Activated CD4-positive, alpha-beta T cell treated with anti-CD3 and anti-CD28 coated beads, Interleukin-2, amount 10 ng/mL, durations not matched to agents 7 days and 5 days (primary cell): Measurements from ENCODE around the gene SERPINA4. TPM values are rescaled to one million over a fixed set of nuclear protein-coding genes. Genes with fewer than 3 reads are reported as not detected.

Experiments used
- CTCF ChIA-PET: fragments of 350-600 bp; sonication (Branson Sonifier 250); formaldehyde crosslinking; loops from one replicate; lab custom pipeline; 2021; ENCODE audit warnings: antibody characterized with exemption; lab: Charles Lee
- POLR2A ChIA-PET: fragments of 350-600 bp; sonication (Branson Sonifier 250); formaldehyde crosslinking; loops from one replicate; lab custom pipeline; 2021; ENCODE audit warnings: antibody characterized with exemption; lab: Charles Lee
- DNase-seq: peaks from one replicate; pipeline ENCODE4 v3.0.0-alpha.2; 2020
- H3K27ac Mint-ChIP-seq: one replicate; pipeline ENCODE4 v1.8.0; 2021; ENCODE audit warnings: mild to moderate bottlenecking, moderate library complexity, mixed read lengths
- H3K27me3 Mint-ChIP-seq: one replicate; pipeline ENCODE4 v1.8.0; 2021; ENCODE audit warnings: mixed read lengths
- H3K36me3 Mint-ChIP-seq: one replicate; pipeline ENCODE4 v1.8.0; 2021; ENCODE audit warnings: low read depth, mixed read lengths
- H3K4me1 Mint-ChIP-seq: one replicate; pipeline ENCODE4 v1.8.0; 2021; ENCODE audit warnings: mixed read lengths
- H3K4me3 Mint-ChIP-seq: one replicate; pipeline ENCODE4 v1.8.0; 2021; ENCODE audit warnings: mild to moderate bottlenecking, moderate library complexity, mixed read lengths
- H3K9me3 Mint-ChIP-seq: one replicate; pipeline ENCODE4 v1.8.0; 2021; ENCODE audit warnings: mixed read lengths
- total RNA-seq, 2 experiments: library from RNA; stranded (reverse); gene quantifications; one replicate each; pipeline ENCODE4 v1.2.3, GENCODE V29; 2021

The SERPINA4 gene
- total RNA-seq, 2 experiments from 2014 or later = not detected

DNA sequence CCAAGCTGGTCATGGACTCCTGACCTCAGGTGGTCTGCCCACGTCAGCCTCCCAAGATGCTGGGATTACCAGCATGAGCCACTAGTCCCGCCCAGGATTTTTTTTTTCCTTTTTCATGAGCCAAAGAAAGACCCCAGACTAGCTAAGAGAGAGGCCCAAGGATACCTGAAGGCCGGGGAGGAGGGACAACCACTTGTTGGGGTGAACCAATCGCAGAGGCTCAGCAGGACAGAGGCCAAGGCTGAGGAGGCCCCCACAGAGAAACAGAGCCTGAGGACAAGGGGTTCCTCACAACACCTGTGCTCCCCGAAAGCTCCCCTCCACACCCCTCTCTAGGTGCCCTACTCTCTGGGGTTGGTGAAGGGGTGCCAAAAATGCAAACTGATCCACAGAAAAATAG lies 49.9 kb downstream of the SERPINA4 start:
- ChIA-PET POLR2A (no interaction called here), CTCF (interaction anchor here (1.6 kb wide), 1 partner anchor 13 kb away, joined by 4 read pairs; no protein-coding TSS in a partner anchor)
- Mint-ChIP-seq H3K4me1 (no peaks in the 10 kb centered on the region), H3K27me3 (no peaks in the 10 kb centered on the region), H3K4me3 (no peak overlapping the region), H3K27ac (no peak overlapping the region), H3K36me3 (no peaks in the 10 kb centered on the region), H3K9me3 (no peaks in the 10 kb centered on the region)
- no peak for DNase-seq

DNA sequence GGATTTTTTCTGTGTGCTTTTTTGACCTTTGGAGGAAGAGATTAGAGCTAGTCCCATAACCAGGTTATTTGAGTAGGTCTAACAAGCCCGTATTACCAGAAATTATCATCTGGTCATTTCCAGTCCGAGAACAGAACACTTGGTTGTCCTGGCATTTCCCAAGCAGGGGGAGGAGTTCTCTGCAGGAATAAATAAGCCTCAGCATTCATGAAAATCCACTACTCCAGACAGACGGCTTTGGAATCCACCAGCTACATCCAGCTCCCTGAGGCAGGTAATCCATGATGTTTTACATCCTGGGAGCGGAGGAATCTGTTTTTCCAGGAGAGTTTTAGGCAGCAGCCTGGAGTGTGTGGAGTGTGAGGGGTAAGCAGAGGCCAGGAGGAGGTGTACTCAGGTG lies 50.9 kb downstream of the SERPINA4 start, which contains the start of gene SERPINA3:
TSS of gene SERPINA3 (plus strand) at position 218 of the 400 bp plus-strand sequence. CDS start 2,051 bp downstream, outside the sequence.
- no peak within 1 kb of the TSS for H3K4me3 Mint-ChIP-seq
- POLR2A ChIA-PET = no interaction called here
- H3K4me1 Mint-ChIP-seq = no peaks in the 10 kb centered on the region
- CTCF ChIA-PET = no interaction called here
- DNase-seq = no peak
- no peaks in the 10 kb centered on the region for H3K36me3 Mint-ChIP-seq
- no peaks in the 10 kb centered on the region for H3K27me3 Mint-ChIP-seq
- H3K9me3 Mint-ChIP-seq = no peaks in the 10 kb centered on the region
- no peak within 1 kb of the TSS for H3K27ac Mint-ChIP-seq

DNA sequence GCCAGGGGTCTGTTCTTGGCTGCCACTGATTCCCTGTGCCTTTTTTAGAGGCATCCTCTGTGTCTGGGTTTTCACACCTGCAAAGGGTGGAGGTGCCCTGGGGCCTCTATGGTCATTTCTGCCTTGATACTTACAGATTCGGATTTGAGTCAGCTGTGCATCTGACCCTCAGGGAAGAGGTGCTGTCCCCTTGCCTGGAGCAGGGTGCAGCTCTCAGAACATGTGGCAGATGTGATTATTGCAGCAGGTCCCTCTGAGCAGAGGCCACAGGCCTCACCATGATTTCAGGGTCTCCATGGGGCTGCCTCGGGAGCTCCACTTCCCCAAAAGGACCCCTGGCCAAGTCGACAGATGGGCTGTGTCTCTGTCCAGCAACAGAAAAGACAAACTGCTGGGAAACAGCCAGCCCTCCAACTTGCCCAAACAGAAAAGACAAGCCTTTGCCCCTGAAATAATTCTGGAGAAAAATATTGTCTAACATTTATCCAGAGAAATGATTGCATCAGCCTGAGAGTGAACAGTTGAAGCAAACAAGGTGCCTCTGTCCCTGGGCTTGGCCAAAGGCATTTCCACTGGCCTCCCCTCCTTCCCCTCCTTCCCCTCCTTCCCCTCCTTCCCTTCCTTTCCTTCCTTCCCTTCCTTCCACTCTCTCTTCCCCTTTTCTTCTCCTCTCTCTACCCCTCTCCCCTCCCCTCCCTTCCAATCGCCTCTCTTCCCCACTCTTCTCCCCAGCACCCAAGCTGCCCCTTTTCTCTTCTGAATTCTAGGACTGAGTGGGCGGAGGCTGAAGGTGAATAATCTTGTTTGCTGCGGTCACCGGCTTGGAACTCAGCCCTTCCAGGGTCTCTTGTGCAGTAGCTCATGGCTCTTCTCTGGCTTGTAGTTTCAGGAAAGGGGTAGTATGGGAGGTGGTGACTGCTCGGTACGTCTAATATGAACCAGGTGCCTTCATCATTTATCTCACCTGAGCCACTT lies 51.6 kb downstream of the SERPINA4 start:
- H3K9me3 Mint-ChIP-seq = no peaks in the 10 kb centered on the region
- ChIA-PET CTCF (no interaction called here), POLR2A (no interaction called here)
- H3K27ac Mint-ChIP-seq = no peak overlapping the region
- no peak for DNase-seq
- H3K4me3 Mint-ChIP-seq = no peak overlapping the region
- H3K27me3 Mint-ChIP-seq = no peaks in the 10 kb centered on the region
- H3K4me1 Mint-ChIP-seq = no peaks in the 10 kb centered on the region
- no peaks in the 10 kb centered on the region for H3K36me3 Mint-ChIP-seq

DNA sequence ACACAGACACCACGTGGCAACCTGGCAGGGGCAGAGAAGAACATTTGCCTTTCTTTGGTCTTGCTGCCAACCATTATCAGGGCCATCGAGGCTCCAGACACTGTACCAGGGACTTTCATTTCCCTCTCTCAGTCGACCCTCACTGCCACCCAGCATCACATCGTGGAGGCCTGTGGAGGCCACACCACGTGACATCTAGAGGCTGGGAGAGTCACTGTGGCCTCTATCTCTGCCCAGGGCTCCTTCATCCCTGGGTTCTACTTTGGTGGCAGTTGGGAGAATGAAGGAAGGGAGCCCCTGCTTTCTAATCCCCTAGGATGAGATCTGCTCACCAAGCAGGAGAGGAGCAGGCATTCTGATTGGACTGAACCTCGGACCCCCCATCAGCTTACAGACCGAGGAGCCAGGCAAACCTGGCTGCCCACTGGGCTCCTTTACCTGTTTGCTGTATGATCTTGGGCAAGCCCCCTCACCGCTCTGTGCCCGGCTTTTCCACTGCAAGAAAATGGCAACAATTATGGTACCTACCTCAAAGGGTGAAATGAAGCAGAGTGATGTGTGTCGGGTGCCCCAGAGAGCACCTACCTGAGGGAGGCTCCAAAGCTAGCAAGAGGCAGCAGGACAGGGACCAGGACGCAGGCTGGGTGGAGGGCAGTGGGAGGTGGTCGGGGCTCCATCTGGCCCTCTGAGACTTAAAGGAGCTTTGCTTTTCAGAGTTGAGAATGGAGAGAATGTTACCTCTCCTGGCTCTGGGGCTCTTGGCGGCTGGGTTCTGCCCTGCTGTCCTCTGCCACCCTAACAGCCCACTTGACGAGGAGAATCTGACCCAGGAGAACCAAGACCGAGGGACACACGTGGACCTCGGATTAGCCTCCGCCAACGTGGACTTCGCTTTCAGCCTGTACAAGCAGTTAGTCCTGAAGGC lies 52.7 kb downstream of the SERPINA4 start:
- POLR2A ChIA-PET = no interaction called here

DNA sequence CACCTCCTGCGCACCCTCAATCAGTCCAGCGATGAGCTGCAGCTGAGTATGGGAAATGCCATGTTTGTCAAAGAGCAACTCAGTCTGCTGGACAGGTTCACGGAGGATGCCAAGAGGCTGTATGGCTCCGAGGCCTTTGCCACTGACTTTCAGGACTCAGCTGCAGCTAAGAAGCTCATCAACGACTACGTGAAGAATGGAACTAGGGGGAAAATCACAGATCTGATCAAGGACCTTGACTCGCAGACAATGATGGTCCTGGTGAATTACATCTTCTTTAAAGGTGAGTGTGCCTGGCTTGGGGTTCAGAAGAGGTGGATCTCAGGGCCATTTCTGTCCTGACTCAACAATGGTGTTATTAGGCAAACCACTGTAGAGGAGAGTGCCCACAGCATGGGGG lies 53.6 kb downstream of the SERPINA4 start:
- H3K27ac Mint-ChIP-seq = no peak overlapping the region
- H3K4me3 Mint-ChIP-seq = no peak overlapping the region
- ChIA-PET CTCF (no interaction called here), POLR2A (no interaction called here)
- DNase-seq = no peak
- H3K4me1 Mint-ChIP-seq = no peaks in the 10 kb centered on the region
- no peaks in the 10 kb centered on the region for H3K36me3 Mint-ChIP-seq
- no peaks in the 10 kb centered on the region for H3K27me3 Mint-ChIP-seq
- H3K9me3 Mint-ChIP-seq = no peaks in the 10 kb centered on the region

More for the DNA sequence above, 52.7 kb downstream of the SERPINA4 start:
- Mint-ChIP-seq H3K4me1 (no peaks in the 10 kb centered on the region), H3K27me3 (no peaks in the 10 kb centered on the region), H3K27ac (no peak overlapping the region), H3K36me3 (no peaks in the 10 kb centered on the region), H3K9me3 (no peaks in the 10 kb centered on the region), H3K4me3 (no peak overlapping the region)
- DNase-seq = no peak
- CTCF ChIA-PET = no interaction called here

DNA sequence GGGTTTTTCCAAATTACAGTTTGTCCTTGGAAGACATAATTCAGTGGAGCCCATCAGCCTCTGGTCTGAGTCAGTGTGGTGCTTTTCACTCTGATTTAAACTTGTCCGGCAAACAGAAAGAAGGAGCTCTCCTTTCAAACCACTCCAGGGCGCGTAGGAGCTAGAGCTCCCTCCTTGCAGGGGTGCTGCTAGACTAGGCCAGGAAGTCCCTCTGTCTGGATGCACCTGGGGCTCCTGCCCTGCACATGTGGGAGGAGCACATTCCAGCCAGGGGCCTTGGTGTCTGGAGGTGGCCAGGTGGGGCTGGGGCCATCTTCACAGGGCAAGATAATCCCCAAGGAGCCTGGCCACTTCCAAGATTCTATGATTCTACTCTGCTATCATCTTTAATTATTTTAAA lies 54.0 kb downstream of the SERPINA4 start:
- no peak for DNase-seq
- Mint-ChIP-seq H3K9me3 (no peaks in the 10 kb centered on the region), H3K4me1 (no peaks in the 10 kb centered on the region), H3K4me3 (no peak overlapping the region), H3K36me3 (no peaks in the 10 kb centered on the region), H3K27ac (no peak overlapping the region), H3K27me3 (no peaks in the 10 kb centered on the region)
- CTCF ChIA-PET = no interaction called here
- POLR2A ChIA-PET = no interaction called here

DNA sequence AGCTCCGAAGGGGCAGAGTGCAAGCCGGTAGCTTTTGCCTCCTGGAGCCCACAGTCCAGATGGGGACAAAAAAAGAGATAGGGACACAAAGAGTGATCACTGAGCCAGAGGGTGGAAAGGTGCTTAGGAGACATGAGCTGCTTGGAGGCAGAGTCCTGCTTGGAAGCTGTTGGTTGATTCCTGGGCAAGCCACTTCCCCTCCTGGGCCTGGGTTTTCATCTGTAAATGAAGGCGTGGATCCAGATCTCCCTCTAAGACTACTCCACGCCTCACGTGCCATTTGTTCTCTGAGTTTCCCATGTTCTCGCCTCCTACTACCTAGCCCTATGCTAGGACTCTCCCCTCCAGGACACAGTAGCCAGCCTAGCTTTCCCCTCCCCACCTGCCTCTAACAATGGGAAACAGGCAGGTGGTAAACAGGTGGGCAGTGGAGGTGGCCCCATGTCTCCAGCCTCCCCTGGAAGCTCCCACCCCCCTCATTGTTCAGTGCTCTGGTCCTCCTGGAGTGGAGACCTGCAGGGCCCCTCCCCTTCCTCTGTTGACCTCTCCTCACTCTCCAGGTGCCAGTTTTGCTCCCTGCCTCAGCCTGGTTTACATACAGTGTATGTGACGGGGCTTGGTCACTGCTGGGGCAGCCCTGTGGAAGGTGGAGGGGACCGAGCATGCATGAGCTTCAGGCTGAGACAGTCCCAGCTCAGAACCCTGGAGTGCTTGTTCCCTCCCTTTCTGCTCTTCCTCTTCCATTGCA lies 54.8 kb downstream of the SERPINA4 start:
- Mint-ChIP-seq H3K36me3 (no peaks in the 10 kb centered on the region), H3K9me3 (no peaks in the 10 kb centered on the region), H3K4me3 (no peak overlapping the region), H3K27me3 (no peaks in the 10 kb centered on the region), H3K4me1 (no peaks in the 10 kb centered on the region), H3K27ac (no peak overlapping the region)
- no peak for DNase-seq
- ChIA-PET POLR2A (no interaction called here), CTCF (no interaction called here)

DNA sequence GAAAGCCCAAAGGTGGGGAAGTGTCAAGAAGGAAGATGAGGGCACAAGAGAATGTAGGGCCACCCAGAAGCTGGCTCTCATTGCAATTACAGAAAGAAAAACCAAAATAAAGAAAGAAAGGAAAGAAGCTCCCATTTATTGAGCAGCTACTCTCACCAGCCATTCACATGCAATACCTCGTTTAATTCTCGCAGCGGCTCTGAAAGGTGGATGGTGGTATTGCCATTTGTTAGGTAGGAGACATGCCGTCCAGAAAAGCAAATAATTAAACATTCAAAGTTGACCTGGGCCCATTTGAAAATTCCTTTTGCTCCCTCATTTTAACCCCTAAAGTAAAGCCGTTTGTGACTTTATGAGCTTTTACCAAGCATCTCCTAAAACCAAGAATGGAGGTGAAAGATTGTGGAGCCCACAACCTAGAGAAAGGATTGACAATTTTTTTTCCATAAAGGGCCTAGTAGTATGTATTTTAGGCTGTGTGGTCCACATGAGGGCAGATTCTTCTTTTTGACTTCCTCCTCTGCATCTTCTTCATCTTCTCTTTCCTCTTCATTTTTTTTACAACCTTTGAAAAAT lies 56.2 kb downstream of the SERPINA4 start:
- H3K27ac Mint-ChIP-seq = no peak overlapping the region
- no peaks in the 10 kb centered on the region for H3K4me1 Mint-ChIP-seq
- H3K9me3 Mint-ChIP-seq = no peaks in the 10 kb centered on the region
- H3K27me3 Mint-ChIP-seq = no peaks in the 10 kb centered on the region
- no peak for DNase-seq
- POLR2A ChIA-PET = no interaction called here
- CTCF ChIA-PET = no interaction called here
- no peak overlapping the region for H3K4me3 Mint-ChIP-seq
- H3K36me3 Mint-ChIP-seq = no peaks in the 10 kb centered on the region

DNA sequence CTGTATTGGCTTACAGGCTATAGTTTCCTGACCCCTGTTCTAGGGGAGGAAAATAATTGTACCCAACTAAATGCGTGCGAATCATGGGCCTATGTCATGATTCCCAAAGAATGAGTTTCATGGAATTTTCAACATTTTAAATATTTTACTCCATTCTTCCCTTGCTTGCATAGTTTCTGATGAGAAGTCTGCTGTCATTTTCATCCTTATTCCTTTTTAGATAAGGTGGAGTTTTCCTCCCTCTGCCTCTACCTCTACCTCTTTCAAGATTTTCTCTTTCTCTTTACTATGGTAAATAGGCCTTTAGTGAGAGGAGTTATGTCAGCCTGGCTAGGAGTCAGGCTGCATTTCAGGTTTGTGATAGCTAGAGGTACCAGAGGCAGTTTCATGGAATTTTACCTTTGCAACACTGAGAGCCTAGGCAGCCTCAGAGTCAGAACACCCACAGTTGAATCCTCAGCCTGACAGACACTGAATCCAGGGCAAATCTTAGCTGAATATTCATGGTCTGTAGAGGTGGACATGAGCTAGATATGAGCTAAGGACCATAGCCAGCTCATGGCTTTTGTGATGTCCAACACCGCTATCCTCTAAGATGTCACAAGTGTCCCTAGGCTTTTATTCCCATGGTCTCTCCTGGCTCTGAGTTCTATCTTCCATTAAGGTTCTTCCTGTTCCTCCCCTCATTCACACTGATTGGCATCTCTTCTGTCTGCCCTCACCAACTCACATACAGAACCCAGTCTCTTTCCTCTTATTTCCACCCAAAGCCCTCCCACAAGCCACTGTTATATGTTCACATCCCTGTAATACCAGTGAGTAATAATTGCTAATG lies 57.0 kb downstream of the SERPINA4 start:
- Mint-ChIP-seq H3K27ac (no peak overlapping the region), H3K27me3 (no peaks in the 10 kb centered on the region), H3K9me3 (no peaks in the 10 kb centered on the region), H3K4me1 (no peaks in the 10 kb centered on the region), H3K36me3 (no peaks in the 10 kb centered on the region), H3K4me3 (no peak overlapping the region)
- no peak for DNase-seq
- ChIA-PET POLR2A (no interaction called here), CTCF (no interaction called here)

DNA sequence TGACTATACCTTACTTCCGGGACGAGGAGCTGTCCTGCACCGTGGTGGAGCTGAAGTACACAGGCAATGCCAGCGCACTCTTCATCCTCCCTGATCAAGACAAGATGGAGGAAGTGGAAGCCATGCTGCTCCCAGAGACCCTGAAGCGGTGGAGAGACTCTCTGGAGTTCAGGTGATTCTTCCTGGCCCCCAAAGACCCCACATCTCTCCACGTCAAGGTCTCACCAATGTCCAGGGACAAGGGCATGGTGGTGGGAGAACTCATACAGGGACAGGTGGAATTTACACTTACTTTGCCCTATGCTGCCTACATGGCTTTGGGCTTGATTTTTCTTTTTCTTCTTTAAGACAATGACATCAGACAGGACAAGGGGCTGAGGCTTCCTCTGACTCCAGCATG lies 58.1 kb downstream of the SERPINA4 start:
- no peak overlapping the region for H3K27ac Mint-ChIP-seq
- no peaks in the 10 kb centered on the region for H3K27me3 Mint-ChIP-seq
- no peaks in the 10 kb centered on the region for H3K9me3 Mint-ChIP-seq
- no peak overlapping the region for H3K4me3 Mint-ChIP-seq
- CTCF ChIA-PET = interaction anchor here (0.6 kb wide), 1 partner anchor 1112 kb away, joined by 3 read pairs; no protein-coding TSS in a partner anchor
- H3K4me1 Mint-ChIP-seq = no peaks in the 10 kb centered on the region
- DNase-seq = no peak
- POLR2A ChIA-PET = no interaction called here
- no peaks in the 10 kb centered on the region for H3K36me3 Mint-ChIP-seq
